Measurements from ENCODE around the gene TMEM191C.

DNA sequence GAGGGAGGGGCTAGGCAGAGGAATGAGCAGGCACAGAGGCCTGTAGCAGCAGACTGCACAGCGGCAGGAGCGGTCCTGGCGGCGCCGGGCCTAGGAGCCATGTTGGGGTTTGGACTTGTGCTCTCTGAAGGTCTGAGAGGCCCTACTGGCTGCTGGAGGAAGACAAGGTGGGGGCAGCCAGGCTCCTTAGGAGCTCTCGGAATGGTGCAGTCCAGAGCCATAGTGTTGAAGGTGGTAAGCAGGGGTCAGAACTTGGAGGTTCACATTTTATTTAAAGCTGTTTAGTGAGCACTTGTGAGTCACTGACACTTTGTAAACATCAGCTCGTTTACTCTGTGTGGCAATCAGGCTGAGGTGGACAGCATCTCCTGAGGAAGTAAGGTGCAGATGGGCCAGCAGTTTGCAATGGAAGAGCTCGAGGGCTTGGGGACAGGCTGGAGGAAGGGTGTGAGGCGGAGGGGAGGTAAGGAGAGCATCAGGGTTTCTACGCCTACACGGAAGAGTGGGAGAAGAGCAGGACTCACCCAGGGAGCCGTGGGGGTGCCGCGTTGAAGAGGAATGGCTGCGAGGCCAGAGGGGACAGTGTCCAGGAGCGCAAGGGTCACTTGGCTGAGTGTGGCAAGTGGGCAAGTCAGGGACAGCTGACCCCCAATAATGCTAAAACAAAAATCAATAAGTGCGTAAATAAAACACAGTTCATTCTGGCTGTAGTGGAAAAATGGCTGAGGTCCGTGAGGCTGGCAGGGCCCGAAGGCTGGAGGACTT lies 10.0 kb upstream of the TMEM191C start:
- TF ChIP-seq, protein P1, sequence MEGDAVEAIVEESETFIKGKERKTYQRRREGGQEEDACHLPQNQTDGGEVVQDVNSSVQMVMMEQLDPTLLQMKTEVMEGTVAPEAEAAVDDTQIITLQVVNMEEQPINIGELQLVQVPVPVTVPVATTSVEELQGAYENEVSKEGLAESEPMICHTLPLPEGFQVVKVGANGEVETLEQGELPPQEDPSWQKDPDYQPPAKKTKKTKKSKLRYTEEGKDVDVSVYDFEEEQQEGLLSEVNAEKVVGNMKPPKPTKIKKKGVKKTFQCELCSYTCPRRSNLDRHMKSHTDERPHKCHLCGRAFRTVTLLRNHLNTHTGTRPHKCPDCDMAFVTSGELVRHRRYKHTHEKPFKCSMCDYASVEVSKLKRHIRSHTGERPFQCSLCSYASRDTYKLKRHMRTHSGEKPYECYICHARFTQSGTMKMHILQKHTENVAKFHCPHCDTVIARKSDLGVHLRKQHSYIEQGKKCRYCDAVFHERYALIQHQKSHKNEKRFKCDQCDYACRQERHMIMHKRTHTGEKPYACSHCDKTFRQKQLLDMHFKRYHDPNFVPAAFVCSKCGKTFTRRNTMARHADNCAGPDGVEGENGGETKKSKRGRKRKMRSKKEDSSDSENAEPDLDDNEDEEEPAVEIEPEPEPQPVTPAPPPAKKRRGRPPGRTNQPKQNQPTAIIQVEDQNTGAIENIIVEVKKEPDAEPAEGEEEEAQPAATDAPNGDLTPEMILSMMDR (conservative IDR thresholded peaks at IDR 0.05): no peak
- TF ChIP-seq EZH2 (IDR thresholded peaks at IDR 0.05; ENCODE audit: low read depth): no peak

All from PC-9 (cell line).